Hepatocyte (in vitro differentiated cells): ENCODE measurements around the gene MAFB. TPM values are rescaled to one million over a fixed set of nuclear protein-coding genes. Genes with fewer than 3 reads are reported as not detected.

Experiments
- DNase-seq: peaks from one replicate; pipeline ENCODE4 v3.0.0-alpha.2; 2016; ENCODE audit warnings: low spot score
- H2AFZ ChIP-seq: fragments of 200-600 bp; sonication (generic); 2 replicates; pipeline ENCODE4 v1.6.0; 2016; ENCODE audit warnings: antibody characterized with exemption, mild to moderate bottlenecking
- H3K27ac ChIP-seq: fragments of 200-600 bp; sonication (generic); 2 replicates; pipeline ENCODE4 v1.5.1; 2016; ENCODE audit warnings: mild to moderate bottlenecking
- H3K27me3 ChIP-seq: fragments of 200-600 bp; sonication (generic); 2 replicates; pipeline ENCODE4 v1.6.1; 2016
- H3K36me3 ChIP-seq: fragments of 200-600 bp; sonication (generic); replicated peaks from 2 replicates; pipeline ENCODE4 v1.5.1; 2016; ENCODE audit warnings: low read depth; ENCODE audit not compliant: insufficient read depth
- H3K4me1 ChIP-seq: fragments of 200-600 bp; sonication (generic); 2 replicates; pipeline ENCODE4 v1.5.1; 2016; ENCODE audit warnings: mild to moderate bottlenecking, moderate library complexity; ENCODE audit not compliant: insufficient read depth
- H3K4me2 ChIP-seq: fragments of 200-600 bp; sonication (generic); 2 replicates; pipeline ENCODE4 v1.6.0; 2016
- H3K4me3 ChIP-seq: fragments of 200-600 bp; sonication (generic); 2 replicates; pipeline ENCODE4 v1.5.1; 2016; ENCODE audit warnings: mild to moderate bottlenecking
- H3K79me2 ChIP-seq: fragments of 200-600 bp; sonication (generic); 2 replicates; pipeline ENCODE4 v1.6.0; 2017; ENCODE audit warnings: mild to moderate bottlenecking
- H3K9me2 ChIP-seq: fragments of 200-600 bp; sonication (generic); replicated peaks from 2 replicates; pipeline ENCODE4 v1.6.0; 2017; ENCODE audit warnings: mild to moderate bottlenecking; ENCODE audit not compliant: insufficient read depth
- H3K9me3 ChIP-seq: fragments of 200-600 bp; sonication (generic); 2 replicates; pipeline ENCODE4 v1.5.1; 2016; ENCODE audit warnings: low read depth, mild to moderate bottlenecking
- H4K20me1 ChIP-seq: fragments of 200-600 bp; sonication (generic); 2 replicates; pipeline ENCODE4 v1.6.0; 2016; ENCODE audit warnings: mild to moderate bottlenecking; ENCODE audit not compliant: insufficient read depth, poor library complexity, severe bottlenecking
- EZH2 ChIP-seq: fragments of 200-600 bp; sonication (generic); IDR thresholded peaks from 2 replicates; pipeline ENCODE4 v1.6.1; 2016; ENCODE audit warnings: antibody characterized with exemption, mild to moderate bottlenecking, borderline replicate concordance
- EZH2phosphoT487 ChIP-seq: fragments of 200-600 bp; sonication (generic); IDR thresholded peaks from one replicate; pipeline ENCODE4 v1.6.1; 2018; ENCODE audit warnings: antibody characterized with exemption, mild to moderate bottlenecking, low read depth, moderate library complexity; ENCODE audit not compliant: unreplicated experiment, severe bottlenecking
- WGBS: methylation state at CpG from one replicate; pipeline ENCODE4 v1.1.6; 2016; ENCODE audit warnings: low lambda C conversion rate; ENCODE audit errors: missing lambda C conversion rate; 5-methylcytosine and 5-hydroxymethylcytosine counted together
- polyA plus RNA-seq: library from polyadenylated mRNA; unstranded; fragments of >200 nt; fragmentation: Nextera tagmentation; extraction: Ambion mirVana; gene quantifications from 2 replicates; pipeline ENCODE4 v1.2.1, GENCODE V29; 2016
- total RNA-seq: library from RNA; depleted of rRNA; stranded (reverse); fragments of >200 nt; gene quantifications from 2 replicates; pipeline ENCODE4 v1.2.3, GENCODE V29; 2014
- TF ChIP-seq, protein P1 (sequence below): fragments of 200-600 bp; sonication (generic); IDR thresholded peaks from 2 replicates; pipeline ENCODE4 v1.5.1; 2016; ENCODE audit warnings: antibody characterized with exemption, mild to moderate bottlenecking; ENCODE audit not compliant: poor library complexity

Gene MAFB
- total and polyA plus RNA-seq, 2 experiments from 2014 or later = 3.4 to 4.1 TPM

- H3K4me3 ChIP-seq = no peak overlapping the region
- H3K79me2 ChIP-seq = no peaks in the 10 kb centered on the region
- 96% methylated on average over 3 of the region's 3 CpGs for WGBS
- H3K27me3 ChIP-seq = no peaks in the 10 kb centered on the region
- H2AFZ ChIP-seq = no peak overlapping the region
- TF ChIP-seq EZH2phosphoT487 = no peak
- TF ChIP-seq EZH2 = no peak
- TF ChIP-seq, protein P1, sequence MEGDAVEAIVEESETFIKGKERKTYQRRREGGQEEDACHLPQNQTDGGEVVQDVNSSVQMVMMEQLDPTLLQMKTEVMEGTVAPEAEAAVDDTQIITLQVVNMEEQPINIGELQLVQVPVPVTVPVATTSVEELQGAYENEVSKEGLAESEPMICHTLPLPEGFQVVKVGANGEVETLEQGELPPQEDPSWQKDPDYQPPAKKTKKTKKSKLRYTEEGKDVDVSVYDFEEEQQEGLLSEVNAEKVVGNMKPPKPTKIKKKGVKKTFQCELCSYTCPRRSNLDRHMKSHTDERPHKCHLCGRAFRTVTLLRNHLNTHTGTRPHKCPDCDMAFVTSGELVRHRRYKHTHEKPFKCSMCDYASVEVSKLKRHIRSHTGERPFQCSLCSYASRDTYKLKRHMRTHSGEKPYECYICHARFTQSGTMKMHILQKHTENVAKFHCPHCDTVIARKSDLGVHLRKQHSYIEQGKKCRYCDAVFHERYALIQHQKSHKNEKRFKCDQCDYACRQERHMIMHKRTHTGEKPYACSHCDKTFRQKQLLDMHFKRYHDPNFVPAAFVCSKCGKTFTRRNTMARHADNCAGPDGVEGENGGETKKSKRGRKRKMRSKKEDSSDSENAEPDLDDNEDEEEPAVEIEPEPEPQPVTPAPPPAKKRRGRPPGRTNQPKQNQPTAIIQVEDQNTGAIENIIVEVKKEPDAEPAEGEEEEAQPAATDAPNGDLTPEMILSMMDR = no peak
- H3K36me3 ChIP-seq = no peaks in the 10 kb centered on the region
- H3K4me2 ChIP-seq = no peak overlapping the region
- no peak overlapping the region for H3K27ac ChIP-seq
- no peaks in the 10 kb centered on the region for H4K20me1 ChIP-seq
- H3K9me3 ChIP-seq = no peaks in the 10 kb centered on the region
- no peaks in the 10 kb centered on the region for H3K9me2 ChIP-seq
- no peak for DNase-seq
- peaks cover 17% of the 10 kb centered on the region for H3K4me1 ChIP-seq
Observed at GRCh38 chr20:40669692-40670091, 19.3 kb downstream of the MAFB start.

- WGBS = 64% methylated on average over 7 of the region's 7 CpGs
- Histone ChIP-seq H3K79me2 (no peaks in the 10 kb centered on the region), H3K4me3 (no peak overlapping the region), H3K36me3 (no peaks in the 10 kb centered on the region), H2AFZ (no peak overlapping the region), H3K4me2 (peak overlapping the region; percentile 26), H4K20me1 (no peaks in the 10 kb centered on the region), H3K4me1 (peaks cover 17% of the 10 kb centered on the region), H3K9me3 (no peaks in the 10 kb centered on the region), H3K27me3 (no peaks in the 10 kb centered on the region), H3K27ac (peak overlapping the region; percentile 61), H3K9me2 (no peaks in the 10 kb centered on the region)
- peak; percentile 84 for DNase-seq
- TF ChIP-seq EZH2 (no peak), EZH2phosphoT487 (no peak)
- TF ChIP-seq, protein P1 = no peak
Observed at GRCh38 chr20:40668449-40669228, 20.4 kb downstream of the MAFB start.

DNA sequence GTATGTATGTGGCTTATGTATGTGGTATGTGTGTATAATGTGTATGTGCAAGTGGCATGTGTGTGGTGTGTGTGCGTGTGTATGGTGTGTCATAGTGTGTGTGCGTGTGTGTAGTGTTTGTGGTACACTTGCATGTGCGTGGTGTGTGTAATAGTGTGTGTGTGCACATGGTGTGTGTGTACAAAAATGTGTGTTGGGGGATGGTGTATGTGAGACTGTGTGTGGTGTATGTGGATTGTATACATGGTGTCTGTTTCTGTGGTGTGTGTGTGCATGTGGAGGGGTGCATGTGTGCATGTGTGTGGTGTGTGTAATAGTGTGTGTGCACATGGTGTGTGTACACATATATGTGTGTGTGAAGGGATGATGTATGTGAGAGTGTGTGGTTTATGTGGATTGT is 21.5 kb downstream of the MAFB start:
- H3K27ac ChIP-seq = no peak overlapping the region
- no peaks in the 10 kb centered on the region for H3K9me3 ChIP-seq
- H3K27me3 ChIP-seq = no peaks in the 10 kb centered on the region
- no peak overlapping the region for H2AFZ ChIP-seq
- no peaks in the 10 kb centered on the region for H3K9me2 ChIP-seq
- 98% methylated on average over 3 of the region's 3 CpGs for WGBS
- no peak for TF ChIP-seq EZH2phosphoT487
- TF ChIP-seq EZH2 = no peak
- TF ChIP-seq, protein P1 = no peak
- no peaks in the 10 kb centered on the region for H3K79me2 ChIP-seq
- DNase-seq = no peak
- no peaks in the 10 kb centered on the region for H4K20me1 ChIP-seq
- no peak overlapping the region for H3K4me2 ChIP-seq
- H3K36me3 ChIP-seq = no peaks in the 10 kb centered on the region
- peaks cover 17% of the 10 kb centered on the region for H3K4me1 ChIP-seq
- H3K4me3 ChIP-seq = no peak overlapping the region
